Gastroesophageal sphincter (tissue), 4 donors: ENCODE results near the gene TNFAIP8. TPM values are rescaled to one million over a fixed set of nuclear protein-coding genes. Genes with fewer than 3 reads are reported as not detected.

Experiments
- ATAC-seq: fragments of 150-250 bp; one replicate; pipeline ENCODE4 v1.9.1; 2016; ENCODE audit warnings: mild to moderate bottlenecking, moderate library complexity
- H3K27ac ChIP-seq, 4 donors: fragments of 200-600 bp; sonication (generic) in 3 of 4; 1 replicate in 3 of 4; 2 replicates in 1 of 4; pipeline ENCODE4 v1.5.1; 2016 to 2019
- H3K27me3 ChIP-seq: fragments of 200-600 bp; sonication (generic); one replicate; pipeline ENCODE4 v1.5.1; 2019
- H3K36me3 ChIP-seq, 2 donors: fragments of 200-600 bp; sonication (generic); one replicate each; pipeline ENCODE4 v1.5.1; 2019; ENCODE audit warnings: control low read depth in 1 of 2
- H3K4me1 ChIP-seq, 3 donors: fragments of 200-600 bp; sonication (generic); 1 replicate in 2 of 3; 2 replicates in 1 of 3; pipeline ENCODE4 v1.5.1; 2016 to 2019; ENCODE audit warnings: control low read depth in 2 of 3
- H3K4me3 ChIP-seq, 2 donors: fragments of 200-600 bp; sonication (generic); one replicate each; pipeline ENCODE4 v1.5.1; 2019; ENCODE audit warnings: mild to moderate bottlenecking in 1 of 2, moderate library complexity in 1 of 2
- H3K9me3 ChIP-seq, 3 donors: fragments of 200-600 bp; sonication (generic); one replicate each; pipeline ENCODE4 v1.5.1; 2017 to 2019; ENCODE audit warnings: control low read depth in 2 of 3
- CTCF ChIP-seq, 4 experiments: fragments of 200-600 bp in 2 of 4; fragments of 450-650 bp in 2 of 4; sonication (generic) in 1 of 4; IDR thresholded peaks; one replicate each; pipeline ENCODE4 v1.5.1; 2017 to 2019; ENCODE audit warnings: antibody characterized with exemption in 4 of 4, mild to moderate bottlenecking in 2 of 4, moderate library complexity in 2 of 4
- EP300 ChIP-seq: sonication (generic); formaldehyde crosslinking; IDR thresholded peaks from one replicate; pipeline ENCODE4 v1.6.1; 2017; ENCODE audit warnings: antibody characterized with exemption, mild to moderate bottlenecking
- POLR2A ChIP-seq, 2 donors: fragments of 450-650 bp; IDR thresholded peaks; one replicate each; pipeline ENCODE4 v1.6.1; 2017; ENCODE audit warnings: antibody characterized with exemption in 2 of 2, mild to moderate bottlenecking in 2 of 2, moderate library complexity in 1 of 2
- POLR2AphosphoS5 ChIP-seq: sonication (generic); formaldehyde crosslinking; IDR thresholded peaks from one replicate; pipeline ENCODE4 v1.6.1; 2017; ENCODE audit warnings: antibody characterized with exemption
- WGBS, 2 donors: methylation state at CpG; one replicate each; pipeline ENCODE4 v1.1.5; 2018; ENCODE audit warnings: low coverage in 1 of 2; 5-methylcytosine and 5-hydroxymethylcytosine counted together
- total RNA-seq, 4 donors: library from RNA; depleted of rRNA; stranded (reverse); fragments of >200 nt; gene quantifications; one replicate each; pipeline ENCODE4 v1.1.0, GENCODE V29; 2016

Gene TNFAIP8
- total RNA-seq, 4 donors from 2014 or later, result 25.4 to 76.7 (median 31.6) TPM

DNA sequence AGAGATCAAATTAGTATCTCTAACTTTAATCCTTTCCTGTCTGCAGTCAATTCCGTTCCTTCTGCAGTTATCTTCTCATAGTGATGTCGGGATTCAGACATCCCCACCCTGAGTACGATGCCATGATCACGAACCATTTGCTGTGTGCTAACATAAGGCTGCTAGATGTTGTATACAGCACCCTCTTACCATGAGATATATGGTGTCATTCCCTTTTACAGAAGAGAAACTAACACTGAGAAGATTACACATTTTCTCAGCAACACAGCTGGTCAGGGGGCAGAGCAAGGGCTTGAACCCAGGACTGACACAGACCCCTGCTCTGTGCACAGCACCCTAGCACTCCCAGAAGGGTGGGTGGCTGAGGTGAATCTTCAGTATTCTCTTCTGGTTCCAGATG lies 49.6 kb downstream of the TNFAIP8 start:
- Histone ChIP-seq H3K9me3 (no peaks in the 10 kb centered on the region), H3K27me3 (no peaks in the 10 kb centered on the region), H3K27ac (no peak overlapping the region), H3K36me3 (no peaks in the 10 kb centered on the region), H3K4me3 (no peak overlapping the region), H3K4me1 (peaks cover 0 to 2% (median 0%) of the 10 kb centered on the region in 3 donors)
- 56 to 81% methylated on average over 4 of the region's 4 CpGs for WGBS, 2 donors
- no peak for ATAC-seq
- TF ChIP-seq POLR2A (IDR thresholded peaks at IDR 0.05) (no peak), CTCF (IDR thresholded peaks at IDR 0.05) (no peak), POLR2AphosphoS5 (no peak), EP300 (no peak)

DNA sequence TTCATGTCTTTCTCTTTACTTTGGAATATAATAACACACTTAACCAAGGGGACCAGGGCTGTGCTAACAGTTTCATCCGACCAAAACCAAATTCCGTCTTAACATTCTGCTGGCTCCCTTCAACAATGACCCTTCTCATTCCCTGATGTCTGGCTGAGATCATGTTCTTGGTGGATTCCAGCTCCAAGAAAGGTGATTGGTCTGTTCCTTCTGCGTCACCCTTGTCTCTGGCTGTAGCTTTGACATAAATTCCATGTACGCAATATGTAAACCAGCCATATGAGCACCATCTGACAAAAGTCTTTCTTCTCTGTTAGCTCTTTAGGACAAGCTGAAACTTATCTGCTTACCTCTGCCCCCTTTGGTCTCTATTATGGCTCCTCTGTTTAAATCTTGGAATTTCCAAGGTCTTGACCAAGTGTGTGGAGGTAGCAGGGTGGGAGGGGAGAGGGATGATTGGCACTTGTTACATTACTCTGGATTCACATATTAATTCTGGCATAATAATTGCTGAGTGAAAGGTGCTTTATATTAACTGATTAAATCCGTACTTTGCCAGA lies 50.8 kb downstream of the TNFAIP8 start:
- Histone ChIP-seq H3K9me3 (no peaks in the 10 kb centered on the region), H3K36me3 (no peaks in the 10 kb centered on the region), H3K27ac (no peak overlapping the region), H3K4me3 (no peak overlapping the region), H3K4me1 (peaks cover 0 to 10% (median 4%) of the 10 kb centered on the region in 3 donors), H3K27me3 (no peaks in the 10 kb centered on the region)
- TF ChIP-seq CTCF (IDR thresholded peaks at IDR 0.05) (no peak), POLR2AphosphoS5 (no peak), EP300 (no peak), POLR2A (IDR thresholded peaks at IDR 0.05) (no peak)
- WGBS, 2 donors, result 81 to 92% methylated on average over 4 of the region's 5 CpGs
- no peak for ATAC-seq

DNA sequence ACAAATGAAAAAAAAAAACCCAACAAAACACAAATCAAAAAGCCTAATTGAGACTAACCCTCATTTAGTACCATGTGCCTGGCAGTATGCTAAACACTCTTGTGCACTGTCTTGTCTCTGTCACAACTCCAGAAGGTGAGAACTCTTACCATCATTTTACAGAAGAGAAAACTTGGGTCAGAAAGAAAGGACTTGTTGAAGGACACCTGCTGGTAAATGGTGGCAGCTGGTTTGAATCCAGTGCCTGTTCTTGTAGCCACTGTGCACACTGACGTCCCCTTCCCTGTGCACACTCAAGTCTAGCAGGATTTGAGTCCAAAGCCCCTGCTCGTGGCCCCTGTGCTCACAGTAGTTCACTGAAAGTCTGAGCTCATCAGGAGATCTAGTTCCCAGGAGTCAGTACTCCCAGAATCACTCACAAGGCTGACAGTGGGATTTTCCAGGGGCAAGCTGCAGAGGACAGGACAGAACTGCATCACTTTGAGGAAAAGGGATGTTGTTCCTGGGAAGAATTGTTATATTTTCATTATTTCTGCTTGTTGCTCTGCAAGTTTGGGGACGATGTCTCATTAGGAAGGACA lies 53.5 kb downstream of the TNFAIP8 start:
- Histone ChIP-seq H3K4me1 (peaks cover 0 to 20% (median 4%) of the 10 kb centered on the region in 3 donors), H3K27me3 (no peaks in the 10 kb centered on the region), H3K27ac (no peak overlapping the region), H3K36me3 (no peaks in the 10 kb centered on the region), H3K9me3 (no peaks in the 10 kb centered on the region), H3K4me3 (no peak overlapping the region)
- TF ChIP-seq POLR2AphosphoS5 (no peak), POLR2A (IDR thresholded peaks at IDR 0.05) (no peak), EP300 (no peak), CTCF (IDR thresholded peaks at IDR 0.05) (no peak)
- WGBS, 2 donors, result 63% methylated on average over 3 of the region's 3 CpGs; no CpG with 5 or more reads in 1 of the 2 donors
- no peak for ATAC-seq

DNA sequence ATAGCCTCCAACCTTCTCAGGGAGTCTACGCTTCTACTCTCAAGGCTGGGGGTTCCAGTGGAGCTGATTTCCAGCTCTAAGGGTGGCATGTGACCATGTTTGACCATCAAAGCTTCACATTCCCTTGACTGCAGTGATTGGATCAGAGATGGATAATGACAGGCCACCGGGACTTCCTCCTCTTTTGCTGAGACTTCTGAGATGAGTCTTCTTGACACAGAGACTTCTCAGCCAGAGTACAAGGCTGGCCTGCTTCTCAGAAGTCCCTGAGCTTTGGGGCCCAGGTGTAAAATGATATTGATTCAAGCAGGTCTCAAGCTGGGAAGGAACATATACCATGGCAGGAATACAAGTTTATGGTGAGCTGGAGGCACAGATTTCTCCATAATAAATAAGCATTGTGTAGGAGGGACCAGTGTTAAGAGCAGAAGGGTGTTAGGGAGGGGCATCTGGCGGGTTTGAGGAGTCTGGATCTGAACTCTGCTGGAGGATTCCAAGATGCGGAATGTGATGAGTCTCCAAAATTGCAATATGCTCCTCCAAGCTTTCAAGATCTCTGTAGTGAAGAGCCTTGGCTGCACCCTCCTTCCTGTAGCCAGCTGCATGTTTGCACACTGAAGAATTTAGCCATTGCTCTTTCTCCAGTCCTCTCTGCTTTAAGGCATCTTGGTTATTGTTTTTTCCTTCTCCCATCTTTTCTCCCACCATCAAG lies 54.8 kb downstream of the TNFAIP8 start:
- no peak for ATAC-seq
- Histone ChIP-seq H3K36me3 (no peaks in the 10 kb centered on the region), H3K27ac (no peak overlapping the region), H3K4me1 (peaks cover 0 to 20% (median 4%) of the 10 kb centered on the region in 3 donors), H3K27me3 (no peaks in the 10 kb centered on the region), H3K4me3 (no peak overlapping the region), H3K9me3 (no peaks in the 10 kb centered on the region)
- 82 to 84% methylated on average over 3 of the region's 4 CpGs for WGBS, 2 donors
- TF ChIP-seq CTCF (IDR thresholded peaks at IDR 0.05) (no peak), POLR2AphosphoS5 (no peak), POLR2A (IDR thresholded peaks at IDR 0.05) (no peak), EP300 (no peak)
